HG02571 (cell line): ENCODE data around the gene PDIK1L.

Experiments used
- ATAC-seq: cut with Tn5 transposase; IDR thresholded peaks from one replicate; pipeline ENCODE4 v1.9.1; 2021; ENCODE audit warnings: mild to moderate bottlenecking, moderate library complexity; ENCODE audit not compliant: unreplicated experiment

Gene PDIK1L

DNA sequence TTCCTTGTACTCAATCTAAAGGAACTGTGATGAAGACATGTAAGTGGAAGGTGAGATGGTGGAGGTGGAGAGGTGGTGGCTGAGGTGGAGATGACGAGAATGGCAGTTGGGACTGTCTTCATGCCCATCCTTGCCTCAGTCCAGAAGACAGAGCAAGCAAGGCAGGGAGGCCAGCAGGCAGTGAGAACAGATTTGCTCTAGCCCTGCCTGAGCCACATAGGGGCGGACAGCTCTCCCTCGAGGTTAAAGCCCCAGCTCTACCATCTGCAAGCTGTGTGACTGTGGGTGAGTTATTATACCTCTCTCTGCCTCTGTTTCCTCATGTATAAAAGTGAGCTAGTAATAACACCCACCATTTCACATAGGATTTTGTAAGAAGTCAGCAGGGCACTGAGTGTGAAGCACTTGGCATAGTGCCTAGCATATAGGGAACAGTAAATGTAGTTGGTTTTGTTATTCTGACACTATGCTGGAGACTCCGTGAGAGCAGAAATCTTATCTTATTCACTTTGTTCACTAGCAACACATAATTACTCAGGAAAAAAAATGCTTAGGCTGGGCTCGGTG, 42.4 kb downstream of the PDIK1L start:
- no peak for ATAC-seq

DNA sequence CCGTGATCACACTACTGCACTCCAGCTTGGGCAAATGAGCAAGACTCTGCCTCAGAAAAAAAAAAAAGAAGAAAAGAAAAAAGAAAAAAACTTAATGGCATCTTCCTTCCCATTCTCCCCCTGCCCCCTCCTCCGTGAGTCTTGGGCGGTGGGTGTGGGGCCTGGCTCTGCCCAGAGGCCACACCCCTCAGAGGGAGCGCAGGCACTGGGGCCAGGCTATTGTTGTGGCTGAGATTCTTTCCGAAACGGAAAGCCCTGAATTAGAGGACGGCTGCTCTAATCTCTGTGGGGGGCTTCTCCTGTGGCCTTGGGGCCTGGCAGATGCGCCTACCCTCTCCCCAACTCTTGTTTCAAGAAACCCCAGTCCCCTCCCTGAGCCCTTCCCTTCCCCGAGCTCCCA, 43.1 kb downstream of the PDIK1L start:
- no peak for ATAC-seq

DNA sequence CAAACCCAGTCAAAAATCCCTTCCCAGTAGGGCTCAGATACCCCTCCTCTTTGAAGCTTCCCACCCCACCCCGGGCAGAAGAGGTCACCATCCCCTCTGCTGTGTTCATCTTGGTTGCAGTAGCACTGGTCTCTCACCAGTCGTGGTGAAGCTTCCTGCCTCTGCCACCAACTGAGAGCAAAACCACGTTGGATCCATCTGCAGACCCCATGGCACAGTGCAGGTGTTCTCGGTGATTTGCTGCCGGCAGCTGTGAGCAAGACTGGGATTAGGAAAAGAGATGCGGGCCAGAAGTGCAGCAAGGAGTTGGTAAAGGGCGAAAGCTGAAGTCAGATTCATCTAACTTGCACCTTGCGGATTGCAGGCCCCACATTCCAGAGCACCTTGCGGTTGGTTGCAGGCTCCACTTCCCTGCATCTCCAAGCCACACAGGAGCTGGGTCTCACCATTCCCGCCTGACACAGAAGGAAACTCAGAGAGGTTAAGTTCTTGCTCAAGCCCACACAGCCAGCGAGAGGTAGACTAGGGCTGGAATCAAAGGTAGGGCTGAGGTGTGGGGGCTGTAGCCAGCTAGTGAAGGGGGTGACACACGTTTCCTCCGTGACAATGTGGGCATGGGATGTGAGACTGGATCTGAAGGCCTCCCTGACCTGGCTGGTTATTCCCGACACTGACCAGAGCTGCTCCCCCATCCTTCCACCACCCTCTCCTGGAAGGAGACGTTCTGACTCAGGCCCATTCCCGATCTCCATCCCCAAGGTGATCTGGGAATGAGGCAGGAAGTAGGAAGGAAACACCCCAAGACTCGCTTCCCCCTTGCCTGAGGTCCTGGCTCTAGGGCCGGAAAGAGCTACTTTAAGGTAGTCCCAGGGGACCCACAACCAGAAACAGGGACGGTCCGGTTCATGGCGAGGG, 44.0 kb downstream of the PDIK1L start:
- ATAC-seq: no peak

DNA sequence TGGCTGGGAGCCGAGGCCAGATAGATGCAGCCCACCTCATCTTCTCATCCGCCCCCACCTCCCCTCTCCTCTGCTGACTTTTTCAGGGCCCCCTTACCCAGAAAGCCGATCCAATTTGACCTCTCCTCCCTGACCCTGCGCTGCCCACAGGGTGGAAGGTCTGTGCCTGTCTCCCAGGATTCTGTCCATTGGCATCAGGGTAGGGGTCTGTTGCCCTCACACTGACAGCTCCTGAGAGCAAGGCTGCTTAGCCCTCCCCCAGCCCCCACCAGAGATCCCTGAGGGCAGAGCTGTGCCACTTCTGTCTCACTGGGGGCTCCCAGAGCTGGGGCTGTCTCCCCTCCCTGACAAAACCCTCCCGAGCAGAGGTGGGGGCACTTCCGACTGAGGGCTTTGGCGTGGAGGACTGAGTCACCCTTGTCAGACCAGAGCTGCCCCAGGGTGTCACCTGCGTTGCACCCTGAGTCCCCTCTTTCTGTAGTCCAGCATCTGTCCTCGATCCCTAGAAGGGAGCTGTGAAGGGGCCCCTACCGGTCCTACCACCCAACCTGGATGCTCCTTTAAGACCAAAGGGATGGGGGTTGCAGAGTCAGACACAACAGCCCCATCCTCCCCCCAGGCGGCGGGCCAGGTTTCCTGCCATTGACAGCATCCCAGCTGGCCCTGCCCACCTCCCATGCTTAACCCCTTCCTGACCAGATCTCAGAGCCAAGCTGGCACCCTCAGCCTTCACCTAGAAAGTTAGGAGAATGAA, 44.8 kb downstream of the PDIK1L start:
- ATAC-seq: no peak

DNA sequence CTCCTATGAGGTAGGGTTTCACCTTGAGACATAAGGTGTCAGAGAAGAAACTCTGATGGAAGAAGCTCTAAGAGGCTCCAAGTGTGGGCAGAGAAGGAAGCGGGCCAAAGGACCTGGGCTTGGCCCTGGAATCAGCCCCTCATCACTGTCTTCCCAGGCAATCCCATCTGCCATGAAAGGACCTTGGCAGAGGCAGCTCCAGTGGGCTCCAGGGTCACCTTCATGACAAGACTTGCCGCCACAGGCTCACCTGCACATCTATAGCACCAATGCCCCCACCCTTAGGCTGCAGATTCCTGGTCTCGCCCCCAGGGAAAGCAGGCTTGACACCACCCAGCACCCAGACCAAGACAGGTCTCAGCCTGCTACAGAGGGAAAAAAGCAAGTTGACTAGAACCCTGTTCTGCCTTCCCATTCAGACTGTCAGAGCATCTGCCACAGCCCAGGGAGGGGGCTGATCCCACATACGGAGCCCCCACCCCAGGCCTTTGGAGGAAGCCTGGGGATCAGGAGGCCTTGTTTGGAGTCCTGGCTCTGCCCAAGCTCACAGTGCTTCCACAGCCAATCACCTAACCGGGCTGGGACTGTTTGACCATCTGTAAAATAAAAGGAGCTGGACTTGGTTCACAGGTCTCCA, 46.8 kb downstream of the PDIK1L start:
- no peak for ATAC-seq

DNA sequence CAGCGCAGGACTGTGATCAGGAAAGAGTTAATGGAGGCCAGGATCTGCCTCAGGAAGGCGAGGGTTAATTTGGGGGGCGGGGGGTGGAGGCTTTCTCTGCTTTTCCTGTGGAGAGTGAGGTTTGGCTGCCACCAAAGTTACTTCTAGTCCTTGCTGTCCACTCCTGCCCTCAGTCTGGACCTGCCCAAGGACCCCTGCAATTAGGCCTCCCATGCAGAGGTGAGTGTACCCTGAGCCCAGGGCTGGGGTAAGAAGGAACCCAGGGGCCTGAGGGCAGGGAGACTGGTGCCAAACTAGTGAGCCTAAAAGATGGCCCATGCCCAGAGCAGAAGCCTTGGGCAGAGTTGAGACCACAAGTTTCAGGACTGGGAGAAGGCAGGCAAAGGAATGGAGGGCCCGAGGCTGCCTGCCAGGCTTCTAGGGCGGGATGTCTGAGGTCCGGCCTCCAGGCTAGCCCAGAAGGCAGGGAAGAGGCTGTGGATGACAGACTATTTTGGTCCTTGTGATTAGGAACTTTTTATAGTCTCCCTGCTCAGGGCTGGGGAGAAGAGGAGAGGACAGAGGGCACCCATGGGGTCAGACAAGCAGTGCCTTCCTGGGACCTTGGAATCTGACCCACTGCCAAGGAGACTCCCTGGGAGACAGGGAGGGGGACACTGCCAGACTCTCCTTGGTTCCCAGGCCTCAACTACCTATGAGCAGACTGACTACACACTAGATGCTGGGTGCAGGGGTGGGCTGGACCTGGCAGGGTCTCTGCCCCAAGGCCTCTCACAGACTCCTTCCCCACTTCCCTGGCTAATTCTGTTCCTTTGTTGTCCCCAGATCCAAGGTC, 47.5 kb downstream of the PDIK1L start, which contains the start of gene FAM110D:
Gene FAM110D (plus strand): TSS at position 172 of the 835 bp plus-strand sequence. CDS start 2,213 bp downstream, outside the sequence.
- no peak for ATAC-seq

DNA sequence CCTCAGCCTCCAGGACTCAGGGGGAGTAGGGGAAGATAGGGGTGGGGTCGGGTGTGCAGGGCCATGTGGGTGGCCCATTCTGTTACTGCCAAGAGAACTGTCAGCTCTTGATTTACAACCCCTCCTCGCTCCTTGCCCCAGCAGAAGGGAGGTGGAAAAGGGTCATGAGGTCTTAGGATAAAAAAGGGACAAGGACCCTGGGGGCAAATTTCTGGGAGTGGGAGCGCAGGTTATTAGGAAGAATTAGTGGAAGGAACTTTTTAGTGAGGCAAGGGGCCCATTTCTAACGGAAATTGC, 48.1 kb downstream of the PDIK1L start:
- no peak for ATAC-seq

DNA sequence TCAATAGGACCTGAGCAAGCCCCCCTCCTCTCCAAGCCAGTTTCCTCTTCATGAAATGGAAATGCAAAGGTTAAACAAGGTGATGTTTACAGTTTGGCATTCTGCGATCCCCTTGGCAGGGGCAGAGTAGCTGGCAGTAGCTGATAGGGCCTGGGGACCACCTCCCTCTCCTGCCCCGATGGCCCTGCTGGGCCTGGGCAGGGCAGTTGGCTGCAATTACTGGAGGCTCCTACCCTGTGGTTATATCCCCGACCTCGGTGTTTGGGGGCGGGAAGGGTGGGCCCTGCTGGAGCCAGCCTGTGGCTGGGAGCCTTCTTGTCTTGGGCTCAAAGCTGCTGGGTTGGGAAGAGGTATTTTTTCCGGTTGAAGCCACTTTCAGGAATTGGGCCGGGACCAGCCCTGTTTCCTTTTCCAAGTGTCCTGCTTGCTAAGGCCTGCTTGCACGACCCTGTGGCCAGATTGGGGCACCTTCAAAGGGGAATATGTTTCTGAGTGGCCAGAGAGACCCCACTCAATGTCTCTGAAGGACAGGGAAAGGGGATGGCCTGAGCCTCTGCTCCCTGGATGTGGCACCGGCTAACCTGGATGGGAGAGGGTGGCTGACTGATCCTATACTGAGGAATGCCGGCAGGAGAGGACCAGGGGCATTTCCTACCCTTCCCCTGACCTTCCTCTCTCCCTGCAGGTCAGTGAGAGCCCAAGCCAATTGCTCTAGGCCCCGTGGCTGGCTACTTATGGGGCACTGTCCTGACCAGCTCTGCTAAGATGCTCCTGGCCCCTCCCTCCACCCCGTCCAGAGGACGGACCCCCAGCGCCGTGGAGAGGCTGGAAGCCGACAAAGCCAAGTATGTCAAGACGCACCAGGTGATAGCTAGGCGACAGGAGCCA, 49.1 kb downstream of the PDIK1L start:
- ATAC-seq: no peak

DNA sequence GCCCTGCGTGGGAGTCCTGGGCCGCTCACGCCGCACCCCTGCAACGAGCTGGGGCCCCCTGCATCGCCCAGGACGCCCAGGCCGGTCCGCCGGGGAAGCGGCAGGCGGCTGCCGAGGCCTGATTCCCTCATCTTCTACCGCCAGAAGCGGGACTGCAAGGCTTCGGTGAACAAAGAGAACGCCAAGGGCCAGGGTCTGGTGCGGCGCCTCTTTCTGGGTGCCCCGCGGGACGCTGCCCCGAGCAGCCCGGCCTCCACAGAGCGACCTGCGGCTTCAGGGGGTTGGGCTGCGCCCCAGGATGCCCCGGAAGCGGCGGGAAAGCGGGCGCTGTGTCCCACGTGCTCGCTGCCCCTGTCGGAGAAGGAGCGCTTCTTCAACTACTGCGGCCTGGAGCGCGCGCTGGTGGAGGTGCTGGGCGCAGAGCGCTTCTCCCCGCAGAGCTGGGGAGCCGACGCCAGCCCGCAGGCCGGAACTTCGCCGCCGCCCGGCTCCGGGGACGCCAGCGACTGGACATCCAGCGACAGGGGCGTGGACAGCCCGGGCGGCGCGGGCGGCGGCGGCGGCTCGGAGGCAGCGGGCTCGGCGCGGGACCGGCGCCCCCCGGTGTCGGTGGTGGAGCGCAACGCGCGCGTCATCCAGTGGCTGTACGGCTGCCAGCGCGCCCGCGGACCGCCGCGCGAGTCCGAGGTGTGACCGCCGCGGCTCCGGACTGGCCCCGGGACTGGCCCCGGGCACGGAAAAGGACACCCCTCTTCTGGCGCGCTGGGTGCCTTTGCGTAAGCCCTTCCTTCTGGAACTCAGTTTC, 50.0 kb downstream of the PDIK1L start:
- ATAC-seq: no peak

DNA sequence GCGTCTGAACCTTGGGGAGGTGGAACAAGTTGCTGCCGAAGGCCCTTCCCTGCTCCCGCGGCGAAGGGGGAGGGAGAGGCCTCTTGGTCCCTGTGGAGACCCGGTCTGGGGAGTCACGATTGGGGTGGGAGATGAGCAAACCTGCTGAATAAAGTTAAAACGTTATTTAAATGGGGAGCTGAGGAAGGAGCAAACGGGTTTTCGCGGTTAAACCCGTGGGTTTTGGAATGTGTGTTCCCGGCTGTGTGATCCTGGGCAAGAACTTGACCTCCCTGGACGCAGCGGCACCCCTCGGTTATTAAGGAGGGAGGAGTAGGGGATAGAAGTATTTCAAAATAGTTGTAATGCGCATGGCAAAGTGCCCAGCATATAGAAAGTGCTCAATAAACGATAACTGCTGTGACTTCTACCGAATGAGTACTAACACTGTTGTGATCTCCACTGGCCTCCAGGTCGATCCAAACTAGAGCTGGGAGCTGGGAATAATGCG, 50.6 kb downstream of the PDIK1L start:
- ATAC-seq: no peak

DNA sequence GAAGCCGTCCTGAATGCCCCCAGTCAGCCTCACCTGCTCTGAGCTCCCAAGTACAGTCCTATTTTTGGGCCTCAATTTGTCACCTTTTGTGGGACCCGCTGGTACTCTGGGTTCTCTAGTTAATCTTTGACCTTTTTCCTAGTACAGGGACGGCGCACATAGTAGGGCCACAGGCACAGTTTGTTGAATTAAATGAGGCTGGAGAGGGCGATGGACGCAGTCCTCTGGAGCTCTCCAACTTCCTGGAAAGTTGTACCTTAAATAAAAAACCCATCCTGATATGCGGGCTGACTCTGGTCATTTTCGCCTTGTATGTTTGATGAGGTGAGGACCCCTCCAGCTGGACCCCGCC, 52.0 kb downstream of the PDIK1L start:
- ATAC-seq: no peak

DNA sequence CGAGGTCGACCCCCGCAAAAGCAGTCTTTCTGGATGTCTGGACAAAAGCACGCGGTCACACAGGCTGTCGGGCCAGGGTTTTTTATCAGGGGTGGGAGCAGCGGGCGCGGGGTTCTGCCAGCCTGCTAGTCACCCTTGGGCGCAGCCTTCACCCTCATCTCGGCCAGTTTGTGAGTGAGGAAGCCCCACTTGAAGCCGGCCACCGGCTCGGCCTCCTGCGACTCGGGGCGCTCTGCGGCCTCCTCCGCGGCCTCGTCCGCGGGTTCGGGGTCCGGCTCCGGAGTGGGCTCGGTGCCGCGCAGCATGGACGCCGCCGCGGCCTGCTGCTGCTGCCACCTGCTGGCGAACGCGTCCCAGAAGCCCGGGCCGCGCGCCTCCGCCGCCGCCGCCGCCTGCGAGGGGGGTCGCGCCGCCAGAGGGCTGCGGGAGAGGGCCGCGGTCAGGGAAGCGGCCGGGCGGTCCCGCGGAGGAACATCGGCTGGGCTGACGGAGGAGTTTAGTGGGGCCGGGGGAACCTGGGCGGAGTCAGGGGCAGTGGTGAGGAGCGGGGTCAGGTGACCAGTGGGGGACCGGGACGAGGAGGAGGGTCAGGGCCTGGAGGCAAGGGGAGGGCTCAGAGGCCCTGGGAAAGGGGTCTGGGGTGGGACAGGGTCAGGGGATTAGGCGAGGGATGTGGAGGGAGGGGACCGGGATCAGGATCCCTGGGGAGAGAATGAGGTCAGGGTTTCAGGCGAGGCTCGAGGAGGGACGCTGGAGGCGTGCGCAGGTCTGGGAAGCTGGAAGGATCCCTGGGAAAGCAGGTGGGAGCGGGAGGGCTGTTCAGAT, 52.6 kb downstream of the PDIK1L start:
- ATAC-seq: no peak

DNA sequence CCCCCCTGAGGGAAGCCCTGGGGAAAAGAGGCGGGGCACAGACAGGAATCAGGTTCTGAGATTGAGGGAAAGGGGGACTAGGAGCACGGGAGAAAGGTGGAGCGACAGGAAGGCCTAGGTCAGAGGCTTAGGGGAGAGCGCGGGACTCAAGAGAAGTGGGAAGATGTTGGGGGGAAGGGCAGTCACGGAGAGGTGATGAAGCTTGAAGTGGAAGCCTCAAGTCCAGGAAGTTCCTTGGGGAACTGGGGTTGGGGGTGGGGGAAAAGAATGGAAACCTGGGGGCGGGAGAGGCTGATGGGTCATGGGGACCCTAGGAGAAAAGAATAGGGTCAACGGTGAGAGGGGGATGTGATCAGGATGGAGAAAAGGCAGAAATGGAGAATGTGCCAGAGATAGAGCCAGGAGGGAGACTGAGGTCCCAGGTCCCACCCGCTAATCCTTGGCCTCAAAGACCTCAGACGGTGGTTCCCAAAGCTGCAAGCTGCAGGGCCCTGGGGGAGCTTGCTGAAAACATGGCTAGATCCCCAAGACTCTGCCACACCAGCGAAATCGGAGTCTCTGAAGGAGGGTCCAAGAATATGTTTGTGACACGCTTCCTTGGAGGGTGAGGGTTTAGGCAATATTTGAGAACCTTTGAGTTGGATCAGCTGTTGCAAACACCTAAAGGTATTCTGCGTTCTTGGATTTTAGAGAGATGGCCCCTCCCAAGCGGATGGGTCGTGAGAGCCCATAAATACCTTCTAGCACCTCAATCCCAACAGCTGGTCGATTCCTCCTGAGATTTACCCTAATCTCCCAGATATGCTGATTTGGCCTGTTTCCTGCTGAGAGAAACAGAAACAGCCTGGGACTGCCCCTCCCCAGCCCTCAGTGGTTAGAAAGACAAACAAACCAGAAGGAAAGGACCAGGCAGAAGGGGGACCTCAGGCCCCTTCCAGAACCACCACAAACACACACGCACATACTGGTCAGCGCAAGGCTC, 53.5 kb downstream of the PDIK1L start:
- no peak for ATAC-seq

DNA sequence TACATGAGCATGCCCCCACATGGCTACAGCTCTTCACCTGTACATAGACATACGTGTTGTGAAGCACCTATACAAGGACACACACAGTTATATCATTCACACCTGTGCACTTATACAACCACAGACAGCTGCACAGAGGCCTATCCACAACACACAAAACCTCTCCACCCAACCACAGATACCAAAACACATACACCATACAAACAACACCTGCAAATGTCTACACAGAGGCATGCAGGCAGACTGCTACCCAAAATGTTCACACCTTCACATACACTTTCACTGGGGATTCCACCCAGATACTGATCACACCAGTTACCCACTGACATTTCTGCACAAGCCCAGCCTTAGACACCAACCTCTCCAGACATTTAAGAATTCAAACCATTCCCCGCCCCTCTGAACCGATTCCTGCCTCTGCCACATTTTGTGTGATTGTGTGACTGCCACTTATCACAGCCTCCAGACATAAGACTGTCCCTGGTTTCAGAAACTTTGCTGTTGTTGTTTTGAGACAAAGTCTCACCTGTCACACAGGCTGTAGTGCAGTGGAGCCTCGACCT, 55.2 kb downstream of the PDIK1L start:
- ATAC-seq: no peak

DNA sequence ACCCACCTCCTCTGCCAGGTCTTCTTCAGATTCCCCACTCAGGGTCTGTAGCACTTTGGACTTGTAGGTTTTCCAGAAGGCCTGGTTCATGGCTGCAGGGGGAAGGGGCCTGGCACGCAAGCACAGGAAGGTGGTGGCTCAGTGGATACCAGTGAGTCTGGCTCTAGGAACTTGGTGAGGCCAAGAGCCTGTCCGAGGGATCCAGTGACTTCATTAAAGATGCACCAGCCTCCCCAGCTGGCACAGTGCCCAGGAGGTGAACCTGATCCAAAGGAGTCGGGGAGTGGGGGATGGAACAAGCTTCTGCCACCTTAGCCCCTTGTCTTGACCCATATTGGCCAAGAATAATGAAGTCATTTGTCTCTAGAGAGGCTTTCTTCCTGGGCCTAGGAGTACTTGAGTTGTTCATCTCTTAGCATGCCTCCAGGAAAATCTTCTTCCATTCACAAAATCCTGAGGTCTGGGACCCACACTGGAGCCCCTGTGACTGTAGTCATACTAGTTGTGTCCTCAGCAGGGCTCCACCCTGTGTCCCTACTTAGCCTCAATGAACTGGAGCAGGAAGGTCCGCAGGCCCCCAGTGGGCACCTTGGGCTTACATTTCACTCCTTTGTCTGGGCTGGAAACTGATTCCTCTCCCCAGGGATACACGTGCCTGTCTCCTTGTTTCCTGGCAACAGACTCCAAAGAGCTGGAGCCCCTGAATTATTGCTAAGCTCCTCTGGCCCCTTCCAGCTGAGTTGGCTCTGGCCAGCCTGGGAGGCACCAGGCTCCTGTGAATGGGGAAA, 57.0 kb downstream of the PDIK1L start, which contains the start of gene C1orf232:
Gene C1orf232 (minus strand): TSS at position 554 of the 788 bp plus-strand sequence. CDS start 464 bp downstream, at position 90.
- ATAC-seq: no peak
